Mucosa of stomach (tissue), 1 donor: ENCODE results near the gene ADCY6.

Experiments used
- H3K27me3 ChIP-seq: one replicate; pipeline ENCODE4 v1.7.0; 2013; ENCODE audit warnings: mild to moderate bottlenecking, low read length; ENCODE audit not compliant: control insufficient read depth, insufficient read depth
- H3K36me3 ChIP-seq: one replicate; pipeline ENCODE4 v1.7.0; 2013; ENCODE audit warnings: low read length; ENCODE audit not compliant: control insufficient read depth, insufficient read depth
- H3K4me1 ChIP-seq: one replicate; pipeline ENCODE4 v1.7.0; 2013; ENCODE audit warnings: mild to moderate bottlenecking, low read length; ENCODE audit not compliant: control insufficient read depth, insufficient read depth
- H3K4me3 ChIP-seq: one replicate; pipeline ENCODE4 v1.7.0; 2013; ENCODE audit warnings: low read length
- H3K9ac ChIP-seq: one replicate; pipeline ENCODE4 v1.7.0; 2013; ENCODE audit warnings: mild to moderate bottlenecking, low read length, moderate library complexity
- H3K9me3 ChIP-seq: one replicate; pipeline ENCODE4 v1.7.0; 2013; ENCODE audit warnings: mild to moderate bottlenecking, low read length, moderate library complexity; ENCODE audit not compliant: control insufficient read depth
- donor health status: Pancreatic carcinoma.

The ADCY6 gene

DNA sequence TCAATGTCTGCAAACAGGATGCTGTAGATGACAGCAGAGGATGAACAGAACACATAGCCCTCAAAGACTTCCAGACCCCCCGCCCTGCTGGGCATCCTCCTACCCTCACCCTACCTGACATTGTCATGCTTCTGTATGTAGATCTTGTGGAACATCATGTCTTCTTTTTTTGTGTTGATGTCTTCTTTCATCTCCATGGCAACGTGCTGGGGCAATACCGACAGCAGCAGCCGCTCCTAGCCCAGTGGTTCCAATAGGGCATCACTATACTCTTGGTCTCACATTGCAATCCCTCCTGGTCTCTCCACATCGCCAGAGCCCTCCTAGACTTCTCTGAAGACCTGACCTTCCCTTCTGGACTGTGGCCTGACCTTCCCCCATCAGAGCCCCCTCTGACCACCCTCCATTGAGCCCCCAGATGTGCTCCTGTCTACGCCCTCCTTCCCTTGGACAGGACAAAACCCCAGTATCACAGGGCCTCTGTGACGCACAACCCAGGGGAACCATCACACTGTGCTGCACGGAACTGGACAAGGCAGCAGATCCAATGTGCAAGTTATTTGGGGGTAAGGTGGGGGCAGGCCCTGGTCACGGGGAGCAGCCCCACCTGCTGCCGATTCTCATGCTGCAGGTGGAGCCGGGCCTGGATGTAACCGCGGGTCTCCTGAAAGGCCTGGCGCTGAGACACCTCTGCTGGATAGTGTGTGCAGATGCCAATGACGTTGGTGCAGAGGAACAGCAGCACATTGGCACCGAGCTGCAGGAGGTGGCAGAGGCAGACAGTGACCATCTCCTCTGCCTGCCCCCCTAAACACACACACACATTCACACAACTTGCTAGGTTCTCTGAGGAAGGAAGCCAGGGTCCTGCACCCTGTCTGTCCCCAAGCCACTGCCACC lies 11.1 kb downstream of the ADCY6 start:
- no peak overlapping the region for H3K4me3 ChIP-seq
- no peak overlapping the region for H3K9ac ChIP-seq
- no peaks in the 10 kb centered on the region for H3K27me3 ChIP-seq
- H3K9me3 ChIP-seq, result no peaks in the 10 kb centered on the region
- peaks cover 35% of the 10 kb centered on the region for H3K4me1 ChIP-seq
- H3K36me3 ChIP-seq, result peaks cover 18% of the 10 kb centered on the region

DNA sequence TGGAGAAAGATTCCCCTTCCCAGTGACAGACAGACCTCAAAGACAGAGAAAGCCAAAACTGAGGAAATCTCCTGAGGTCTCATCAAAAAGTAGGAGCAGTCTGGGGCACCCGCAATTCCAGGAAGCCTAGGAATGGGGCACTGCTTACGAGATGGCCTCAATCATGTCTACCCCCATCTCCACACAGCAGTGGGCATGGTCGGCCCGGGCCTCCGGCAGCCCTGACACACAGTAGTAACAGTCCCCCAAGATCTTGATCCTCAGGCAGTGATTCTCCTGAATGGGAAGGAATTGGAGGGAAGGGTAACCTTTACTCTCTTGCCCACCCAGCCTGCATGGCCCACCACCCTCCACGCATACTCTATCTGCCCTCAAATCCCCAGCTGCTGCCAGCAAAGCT lies 11.9 kb downstream of the ADCY6 start:
- no peaks in the 10 kb centered on the region for H3K27me3 ChIP-seq
- H3K4me3 ChIP-seq, result no peak overlapping the region
- peaks cover 27% of the 10 kb centered on the region for H3K4me1 ChIP-seq
- H3K36me3 ChIP-seq, result peaks cover 18% of the 10 kb centered on the region
- no peak overlapping the region for H3K9ac ChIP-seq
- no peaks in the 10 kb centered on the region for H3K9me3 ChIP-seq

DNA sequence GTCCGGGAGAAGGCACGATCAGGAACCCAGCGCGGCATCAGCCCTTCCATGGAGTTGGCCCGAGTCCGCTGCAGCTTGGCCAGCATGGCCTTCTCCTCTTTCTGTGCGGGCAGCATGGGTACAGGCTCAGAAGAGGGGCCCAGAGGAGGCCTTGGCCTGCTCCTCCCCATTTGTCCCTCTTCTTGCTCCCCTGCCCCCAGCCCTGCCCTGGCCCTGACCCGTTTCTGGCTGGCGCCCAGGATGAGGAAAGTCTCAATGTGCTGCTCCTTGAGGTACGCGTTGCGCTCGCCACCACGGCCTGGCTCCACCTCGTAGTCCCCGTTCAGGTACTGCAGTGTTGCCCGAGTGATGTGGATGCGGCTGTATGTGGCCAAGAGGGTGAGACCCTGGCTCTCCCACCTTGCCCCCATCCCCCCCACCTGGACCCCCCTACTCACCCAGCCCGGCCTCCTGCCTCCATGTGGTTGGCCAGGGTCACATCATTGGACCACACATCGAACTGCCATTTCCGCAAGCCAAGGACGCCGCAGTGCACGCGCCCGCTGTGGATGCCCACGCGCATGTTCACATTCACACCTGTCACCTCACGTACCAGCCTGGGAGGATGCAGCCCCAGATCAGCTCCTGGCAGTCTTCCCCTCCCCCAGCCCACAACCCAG lies 12.8 kb downstream of the ADCY6 start:
- no peaks in the 10 kb centered on the region for H3K27me3 ChIP-seq
- H3K4me1 ChIP-seq, result peaks cover 19% of the 10 kb centered on the region
- no peak overlapping the region for H3K4me3 ChIP-seq
- peaks cover 23% of the 10 kb centered on the region for H3K36me3 ChIP-seq
- no peaks in the 10 kb centered on the region for H3K9me3 ChIP-seq
- no peak overlapping the region for H3K9ac ChIP-seq

DNA sequence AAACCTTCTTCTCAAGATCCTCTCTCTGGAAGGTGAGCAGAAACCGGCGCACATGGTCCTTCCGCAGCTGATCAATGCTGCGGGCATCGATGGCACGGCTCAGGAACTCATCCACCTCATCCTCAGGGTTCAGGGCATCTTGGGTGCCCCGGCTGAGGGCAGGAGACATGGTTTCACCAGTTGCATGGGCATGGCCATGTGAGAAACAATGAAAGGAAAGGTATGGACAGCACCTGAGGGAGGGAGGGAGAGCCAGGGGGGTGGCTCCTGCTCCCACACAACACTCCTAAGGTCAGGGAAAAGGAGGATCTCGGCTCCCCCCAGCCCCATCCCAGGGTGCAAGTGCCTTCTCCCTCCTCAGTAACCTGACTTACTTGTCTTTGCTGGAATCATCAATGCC lies 13.6 kb downstream of the ADCY6 start:
- no peak overlapping the region for H3K4me3 ChIP-seq
- H3K9ac ChIP-seq, result no peak overlapping the region
- H3K36me3 ChIP-seq, result peaks cover 23% of the 10 kb centered on the region
- peaks cover 11% of the 10 kb centered on the region for H3K4me1 ChIP-seq
- H3K9me3 ChIP-seq, result no peaks in the 10 kb centered on the region
- no peaks in the 10 kb centered on the region for H3K27me3 ChIP-seq

DNA sequence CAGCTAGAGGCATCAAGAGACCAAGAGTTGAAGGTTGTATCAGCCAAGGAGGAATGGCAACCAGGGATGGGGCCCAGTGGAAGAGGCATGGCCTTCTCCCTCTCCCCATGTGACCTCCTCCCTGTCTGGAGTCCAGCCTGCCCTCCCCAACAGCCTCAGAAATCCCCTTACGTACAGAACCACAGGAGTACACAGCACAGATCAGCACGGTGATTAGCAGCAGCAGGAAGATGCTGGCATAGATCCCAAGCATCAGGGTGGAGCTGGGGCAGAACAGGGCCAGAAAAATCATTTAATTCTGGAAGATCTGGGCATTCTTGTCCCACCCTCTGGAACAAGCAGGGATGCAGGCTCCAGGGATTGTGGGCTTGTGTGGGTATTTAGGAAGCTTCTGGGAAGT lies 14.4 kb downstream of the ADCY6 start:
- H3K4me3 ChIP-seq, result no peak overlapping the region
- peaks cover 3% of the 10 kb centered on the region for H3K4me1 ChIP-seq
- H3K9me3 ChIP-seq, result no peaks in the 10 kb centered on the region
- H3K9ac ChIP-seq, result no peak overlapping the region
- H3K36me3 ChIP-seq, result peaks cover 23% of the 10 kb centered on the region
- no peaks in the 10 kb centered on the region for H3K27me3 ChIP-seq

DNA sequence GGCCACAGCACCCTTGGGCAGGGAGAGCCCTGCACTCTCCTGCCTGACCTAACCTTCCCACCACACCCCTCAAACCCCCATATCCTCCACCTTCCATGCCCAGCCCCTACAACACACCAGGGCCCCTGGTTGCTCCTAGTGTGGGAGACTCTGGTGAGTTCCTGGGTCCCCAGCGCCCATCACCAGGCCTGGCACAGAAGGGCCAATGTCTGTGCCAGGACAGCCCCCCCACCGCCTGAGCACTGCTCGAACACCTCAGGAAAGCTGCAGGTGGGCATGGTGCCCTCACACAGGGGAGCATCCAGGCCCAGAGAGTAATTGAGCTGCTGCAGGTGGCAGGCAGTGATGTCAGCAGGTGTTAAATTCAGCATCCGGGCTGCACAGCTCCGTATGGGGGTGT lies 15.2 kb downstream of the ADCY6 start:
- H3K4me3 ChIP-seq, result no peak overlapping the region
- H3K9ac ChIP-seq, result no peak overlapping the region
- H3K36me3 ChIP-seq, result peaks cover 23% of the 10 kb centered on the region
- H3K9me3 ChIP-seq, result no peaks in the 10 kb centered on the region
- no peaks in the 10 kb centered on the region for H3K27me3 ChIP-seq
- H3K4me1 ChIP-seq, result no peaks in the 10 kb centered on the region

DNA sequence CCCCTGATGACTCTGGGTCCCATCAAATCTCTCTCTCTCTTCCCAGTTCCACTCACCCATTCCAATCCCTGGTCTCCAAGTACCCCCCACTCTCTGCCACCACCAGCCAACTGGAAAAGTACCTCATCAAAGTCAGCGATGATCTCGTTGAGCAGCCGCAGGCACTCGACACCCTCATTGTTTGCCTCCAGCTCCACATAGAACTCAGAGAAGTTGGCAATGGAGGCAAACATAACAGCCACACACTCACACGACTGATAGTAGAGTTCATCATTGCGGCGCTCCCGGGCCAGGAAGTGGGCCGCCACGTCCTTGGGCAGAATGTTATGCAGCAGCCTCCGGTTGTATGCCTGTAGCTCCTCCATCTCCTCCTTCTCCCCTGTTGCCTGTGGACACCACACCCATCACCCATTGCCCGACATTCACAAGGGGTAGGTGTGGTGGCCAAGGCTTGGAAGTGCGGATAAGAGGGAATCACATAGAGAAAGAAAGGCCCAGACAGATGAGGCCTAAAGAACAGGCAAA lies 17.2 kb downstream of the ADCY6 start:
- Histone ChIP-seq H3K27me3 (no peaks in the 10 kb centered on the region), H3K9me3 (no peaks in the 10 kb centered on the region), H3K4me3 (no peak overlapping the region), H3K9ac (no peak overlapping the region), H3K36me3 (peaks cover 23% of the 10 kb centered on the region), H3K4me1 (no peaks in the 10 kb centered on the region)

DNA sequence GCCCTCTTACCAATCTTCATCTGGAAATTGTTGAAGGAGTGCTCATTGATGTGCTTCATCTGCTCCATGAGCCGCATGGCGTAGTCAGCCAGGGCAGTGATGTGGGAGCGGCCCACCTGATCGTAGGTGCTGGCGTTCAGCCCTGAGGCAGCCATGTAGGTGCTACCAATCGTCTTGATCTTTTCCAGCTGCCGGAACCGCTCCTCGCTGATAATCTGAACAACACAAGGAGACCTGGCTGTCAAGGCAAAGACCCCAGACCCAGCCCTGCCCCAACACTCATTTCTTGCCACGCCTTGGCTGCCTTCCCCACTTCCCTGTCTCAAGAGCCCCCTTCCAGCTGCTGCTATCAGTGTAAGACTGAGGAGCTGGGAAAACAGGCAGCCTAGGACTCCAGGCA lies 18.1 kb downstream of the ADCY6 start:
- no peaks in the 10 kb centered on the region for H3K4me1 ChIP-seq
- no peaks in the 10 kb centered on the region for H3K9me3 ChIP-seq

DNA sequence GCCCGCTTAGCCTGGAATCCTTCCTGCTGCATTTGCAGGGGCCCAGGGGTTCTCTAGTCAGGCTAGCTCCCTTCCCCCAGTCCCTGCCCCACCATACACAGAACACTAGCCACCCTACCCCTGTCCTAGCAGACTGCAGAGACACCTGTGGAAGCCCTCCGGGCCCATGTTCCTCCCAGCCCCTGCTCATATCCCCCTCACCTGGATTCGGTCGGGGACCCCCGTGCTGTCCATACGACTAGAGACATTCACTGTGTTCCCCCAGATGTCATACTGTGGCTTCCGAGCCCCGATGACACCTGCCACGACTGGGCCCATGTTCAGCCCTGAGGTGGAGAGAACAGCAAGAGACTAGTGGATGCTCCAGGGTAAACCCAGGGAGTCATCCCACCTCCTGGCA lies 20.2 kb downstream of the ADCY6 start:
- peaks cover 9% of the 10 kb centered on the region for H3K4me1 ChIP-seq
- H3K36me3 ChIP-seq, result peaks cover 6% of the 10 kb centered on the region

More for the DNA sequence above, 18.1 kb downstream of the ADCY6 start:
- Histone ChIP-seq H3K27me3 (no peaks in the 10 kb centered on the region), H3K9ac (no peak overlapping the region), H3K4me3 (no peak overlapping the region), H3K36me3 (peaks cover 21% of the 10 kb centered on the region)

DNA sequence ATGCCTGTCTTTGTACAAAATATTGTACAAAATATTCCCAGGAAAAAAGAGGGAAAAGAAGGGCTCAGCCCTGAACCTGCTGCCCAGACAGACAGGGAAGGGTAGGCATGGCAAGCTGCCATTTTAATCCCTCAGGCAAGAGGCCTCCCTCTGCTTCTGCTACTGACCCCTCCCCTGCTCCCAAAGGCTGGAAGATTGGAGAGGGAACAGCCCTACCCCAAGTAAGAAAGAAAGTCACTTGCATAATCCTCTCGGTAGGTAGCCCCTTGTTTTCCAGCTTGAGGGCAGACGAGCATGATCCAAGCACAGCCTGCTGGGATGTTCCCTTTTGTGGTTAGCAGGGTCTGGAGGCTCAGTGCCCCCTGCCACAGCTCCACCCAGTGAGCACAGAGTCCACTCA lies 20.7 kb downstream of the ADCY6 start:
- Histone ChIP-seq H3K4me3 (no peak overlapping the region), H3K9me3 (no peaks in the 10 kb centered on the region), H3K9ac (no peak overlapping the region), H3K36me3 (peaks cover 6% of the 10 kb centered on the region), H3K27me3 (no peaks in the 10 kb centered on the region), H3K4me1 (peaks cover 9% of the 10 kb centered on the region)

More for the DNA sequence above, 20.2 kb downstream of the ADCY6 start:
- Histone ChIP-seq H3K4me3 (no peak overlapping the region), H3K9me3 (no peaks in the 10 kb centered on the region), H3K27me3 (no peaks in the 10 kb centered on the region), H3K9ac (no peak overlapping the region)

DNA sequence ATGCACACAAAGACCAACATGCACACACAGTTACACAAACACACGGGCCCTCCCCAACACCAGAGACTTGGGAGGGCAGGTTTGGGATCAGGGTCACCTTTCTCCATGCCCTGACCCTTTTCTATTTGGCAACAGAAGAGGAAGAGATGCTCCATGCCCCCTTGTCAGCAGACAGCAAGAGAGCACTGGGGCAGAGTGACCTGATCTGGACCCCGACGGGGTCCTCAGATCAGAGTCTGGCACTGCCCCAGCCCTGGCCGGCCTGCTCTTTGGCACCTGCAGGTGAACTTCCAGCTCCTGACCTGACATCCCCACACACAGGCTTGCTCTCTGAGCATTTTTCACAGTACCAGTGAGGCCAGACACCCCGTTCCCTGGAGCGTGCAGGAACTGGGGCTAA lies 21.4 kb downstream of the ADCY6 start:
- H3K27me3 ChIP-seq, result no peaks in the 10 kb centered on the region
- H3K36me3 ChIP-seq, result peaks cover 6% of the 10 kb centered on the region
- H3K9me3 ChIP-seq, result no peaks in the 10 kb centered on the region
- peaks cover 9% of the 10 kb centered on the region for H3K4me1 ChIP-seq
- no peak overlapping the region for H3K4me3 ChIP-seq
- no peak overlapping the region for H3K9ac ChIP-seq

DNA sequence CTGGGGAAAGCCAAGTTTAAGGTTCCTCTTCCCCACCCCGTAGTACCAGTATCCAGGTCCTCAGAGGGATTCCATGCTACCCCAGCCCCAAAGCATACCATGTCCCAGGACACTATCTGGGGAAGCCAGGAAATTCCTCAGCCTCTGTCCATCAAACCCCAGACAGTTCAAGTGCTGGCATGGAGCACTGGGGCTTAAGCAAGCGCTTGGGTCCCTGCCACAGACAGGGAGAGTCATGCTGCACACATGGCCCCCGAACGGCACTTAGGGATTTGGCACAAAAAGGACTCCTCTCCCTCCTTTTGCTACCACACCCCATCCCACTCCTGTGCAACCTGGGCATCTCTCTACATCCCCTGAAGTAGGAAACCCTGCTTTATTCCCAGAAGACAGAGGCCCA lies 21.8 kb downstream of the ADCY6 start:
- H3K9me3 ChIP-seq, result no peaks in the 10 kb centered on the region
- H3K27me3 ChIP-seq, result no peaks in the 10 kb centered on the region
- H3K4me1 ChIP-seq, result peaks cover 9% of the 10 kb centered on the region
- H3K9ac ChIP-seq, result no peak overlapping the region
- H3K36me3 ChIP-seq, result peaks cover 6% of the 10 kb centered on the region
- H3K4me3 ChIP-seq, result no peak overlapping the region
